Esophagus squamous epithelium (tissue), 4 donors: Measurements from ENCODE around the gene ZNF805.

Experiments used
- CTCF ChIP-seq, 6 experiments: fragments of 450-650 bp in 4 of 6; fragments of 200-600 bp in 2 of 6; sonication (generic) in 2 of 6; IDR thresholded peaks; one replicate each; pipeline ENCODE4 v1.5.1; 2016 to 2019; ENCODE audit warnings: antibody characterized with exemption in 6 of 6, mild to moderate bottlenecking in 4 of 6, moderate library complexity in 4 of 6
- POLR2A ChIP-seq, 4 donors: fragments of 450-650 bp; IDR thresholded peaks; one replicate each; pipeline ENCODE4 v1.6.1; 2017; ENCODE audit warnings: antibody characterized with exemption in 4 of 4, mild to moderate bottlenecking in 4 of 4, moderate library complexity in 3 of 4

- TF ChIP-seq CTCF (IDR thresholded peaks at IDR 0.05) = no peak
- no peak for TF ChIP-seq POLR2A (IDR thresholded peaks at IDR 0.05)
Observed at GRCh38 chr19:57231686-57232085, 8.7 kb upstream of the ZNF805 start.
